GM12891 (cell line): Measurements from ENCODE around the gene FRZB.

Experiments used
- POLR2A ChIP-seq: IDR thresholded peaks from 2 replicates; pipeline ENCODE4 v1.6.1; 2011; ENCODE audit warnings: low read depth, low read length, control low read depth
- POLR2AphosphoS5 ChIP-seq: IDR thresholded peaks from 2 replicates; pipeline ENCODE4 v1.6.1; 2011; ENCODE audit warnings: low read depth, low read length, control low read depth
- SPI1 ChIP-seq: IDR thresholded peaks from 2 replicates; pipeline ENCODE4 v1.6.1; 2011; ENCODE audit warnings: low read depth, low read length, control low read depth
- TAF1 ChIP-seq: IDR thresholded peaks from 2 replicates; pipeline ENCODE4 v1.6.1; 2011; ENCODE audit warnings: low read depth, low read length, control low read depth

- TF ChIP-seq TAF1: no peak
- TF ChIP-seq POLR2A: no peak
- TF ChIP-seq POLR2AphosphoS5: no peak
- TF ChIP-seq SPI1: no peak
These were observed 40.8 kb upstream of the FRZB start for GRCh38 chr2:182907081-182907830.
